Measurements from ENCODE around the gene CDKN1A.
"Not testable (repeated sequence)": the region's sequence is repeated elsewhere in the genome, so short reads cannot be mapped to it uniquely, and the experiment has no call there.

CDKN1A gene

DNA sequence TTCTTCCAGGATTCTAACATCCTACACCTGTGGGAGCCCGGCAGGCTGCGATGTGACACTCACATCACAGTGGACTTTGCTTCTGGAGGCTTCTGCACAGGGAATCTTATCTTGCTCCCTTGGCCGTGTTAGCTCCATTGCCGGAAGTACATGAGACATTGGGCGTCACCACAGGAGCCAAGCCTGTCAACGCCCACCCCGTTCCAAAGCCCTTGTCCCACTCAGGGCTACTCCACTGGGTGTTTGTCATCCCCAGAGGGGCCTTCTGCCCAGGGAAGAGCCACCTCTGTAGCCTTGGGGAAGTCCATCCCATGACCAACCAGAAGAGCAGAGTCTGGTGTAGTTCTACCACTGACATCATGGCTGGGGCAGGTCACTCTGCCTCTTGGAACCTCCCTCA, 20.8 kb downstream of the CDKN1A start:
- no peak for DNase-seq

DNA sequence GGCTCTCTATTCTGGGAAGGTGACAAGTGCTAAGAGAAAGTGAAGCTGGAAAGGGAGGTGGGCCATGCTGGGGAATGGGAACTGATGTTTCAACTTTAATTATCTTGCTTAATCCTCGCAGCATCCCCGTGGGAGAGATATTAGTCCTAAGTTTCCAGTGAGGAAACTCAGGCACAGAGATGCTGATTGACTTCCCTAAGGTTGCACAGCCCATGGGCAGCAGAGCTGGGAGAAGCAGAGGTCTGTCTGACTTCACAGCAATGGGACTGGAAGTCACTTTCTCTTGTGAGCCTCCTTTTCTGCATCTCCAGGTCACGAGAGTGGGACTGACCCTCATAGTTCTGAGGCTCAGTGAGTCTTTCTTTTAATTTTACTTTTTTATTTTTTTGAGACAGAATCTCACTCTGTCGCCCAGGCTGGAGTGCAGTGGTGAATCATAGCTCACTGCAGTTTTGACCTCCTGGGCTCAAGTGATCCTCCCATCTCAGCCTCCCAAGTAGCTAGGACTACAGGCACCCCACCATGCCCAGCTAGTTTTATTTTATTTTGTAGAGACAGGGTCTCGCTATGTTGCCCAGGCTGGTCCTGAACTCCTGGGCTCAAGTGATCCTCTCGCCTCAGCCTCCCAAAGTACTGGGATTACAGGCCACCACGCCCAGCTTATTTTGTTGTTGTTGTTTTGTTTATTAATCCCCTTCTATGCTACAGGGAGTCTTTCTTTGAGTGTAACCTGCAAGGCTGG, 21.7 kb downstream of the CDKN1A start:
- no peak for DNase-seq

DNA sequence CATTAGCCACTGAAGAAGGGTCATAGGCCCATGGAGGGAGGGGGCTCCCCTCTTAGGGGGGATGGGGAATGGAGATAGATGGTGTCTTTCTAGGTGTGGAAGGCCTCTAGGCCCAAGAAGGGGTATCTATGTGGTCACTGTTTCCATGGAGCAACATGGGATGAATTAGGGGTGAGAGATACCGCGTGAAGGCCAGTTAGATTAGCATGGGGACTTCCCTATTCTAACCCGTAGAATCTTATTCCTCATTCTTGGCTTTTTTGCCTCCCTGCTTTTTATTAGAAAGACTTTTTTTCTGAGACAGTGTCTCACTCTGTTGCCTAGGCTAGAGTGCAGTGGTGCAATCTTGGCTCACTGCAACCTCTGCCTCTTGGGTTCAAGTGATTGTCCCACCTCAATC, 22.3 kb downstream of the CDKN1A start:
- DNase-seq, result no peak

DNA sequence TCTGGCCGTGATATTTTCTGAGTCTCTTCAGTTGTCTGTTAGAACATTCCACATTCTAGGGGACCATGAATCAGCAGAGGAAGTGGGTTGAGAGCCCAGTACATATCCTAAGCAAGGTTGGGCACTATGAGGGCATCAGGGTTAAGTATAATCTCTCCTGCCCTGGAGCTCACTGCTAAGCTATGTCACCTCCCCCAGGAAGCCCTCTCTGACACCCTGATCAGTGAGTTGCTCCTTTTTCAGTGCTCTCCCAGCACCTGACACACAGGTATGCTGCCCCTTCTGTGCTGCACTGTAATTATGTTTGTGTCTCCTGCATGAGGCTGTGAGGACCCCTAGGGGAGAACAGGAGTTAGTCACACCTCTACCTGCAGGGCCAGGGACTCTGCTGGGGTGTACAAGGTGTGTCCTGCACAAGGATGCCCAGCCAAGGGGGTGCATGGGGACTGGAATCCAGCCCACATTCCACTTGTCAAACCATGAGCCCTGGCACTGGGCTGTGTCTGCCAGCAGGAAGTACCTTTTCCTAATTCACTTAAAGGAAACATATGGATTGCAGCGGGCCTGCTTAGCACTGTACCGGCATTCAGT, 23.0 kb downstream of the CDKN1A start:
- DNase-seq, result no peak

DNA sequence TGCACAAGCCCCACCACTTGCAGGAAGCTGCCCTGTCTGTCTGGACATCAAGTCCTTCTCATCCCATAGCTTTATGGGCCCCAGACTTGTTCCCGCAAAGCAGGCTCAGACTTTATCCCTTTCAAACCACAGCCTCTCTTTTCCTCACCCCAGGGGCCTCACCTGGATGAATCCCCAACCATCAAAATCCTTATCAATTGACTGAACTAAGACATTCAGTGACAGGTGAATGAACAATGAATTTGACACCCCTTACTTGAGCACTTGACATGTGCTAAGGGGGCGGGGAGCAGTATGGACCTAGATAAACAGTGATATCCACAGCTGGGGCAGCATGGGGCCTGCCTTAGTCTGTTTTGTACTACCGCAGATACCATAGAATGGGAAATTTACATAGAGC, 24.1 kb downstream of the CDKN1A start:
- DNase-seq, result no peak

DNA sequence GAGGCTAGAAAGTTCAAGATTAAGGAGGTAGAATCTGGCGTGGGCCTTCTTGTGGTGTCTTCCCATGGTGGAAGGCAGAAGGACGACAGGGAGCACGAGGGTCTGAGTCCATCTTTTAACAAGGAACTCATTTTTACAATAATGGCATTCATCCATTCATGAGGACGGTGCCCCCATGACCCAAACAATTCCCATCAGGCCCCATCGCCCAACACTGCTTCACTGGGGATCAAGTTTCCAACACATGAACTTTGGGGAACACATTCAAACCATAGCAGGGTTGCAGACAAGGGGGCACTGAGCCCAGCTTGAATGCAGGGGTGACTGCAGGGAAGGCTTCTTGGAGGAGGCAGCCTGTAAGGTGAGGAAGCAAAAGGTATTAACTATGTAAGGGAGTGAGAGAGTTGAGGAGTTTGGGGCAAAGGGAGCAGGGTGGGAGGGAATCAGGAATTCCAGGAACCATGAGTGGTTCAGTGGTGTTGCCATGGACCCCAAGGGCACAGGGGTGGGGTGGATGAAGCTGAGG, 24.6 kb downstream of the CDKN1A start:
- DNase-seq, result no peak

DNA sequence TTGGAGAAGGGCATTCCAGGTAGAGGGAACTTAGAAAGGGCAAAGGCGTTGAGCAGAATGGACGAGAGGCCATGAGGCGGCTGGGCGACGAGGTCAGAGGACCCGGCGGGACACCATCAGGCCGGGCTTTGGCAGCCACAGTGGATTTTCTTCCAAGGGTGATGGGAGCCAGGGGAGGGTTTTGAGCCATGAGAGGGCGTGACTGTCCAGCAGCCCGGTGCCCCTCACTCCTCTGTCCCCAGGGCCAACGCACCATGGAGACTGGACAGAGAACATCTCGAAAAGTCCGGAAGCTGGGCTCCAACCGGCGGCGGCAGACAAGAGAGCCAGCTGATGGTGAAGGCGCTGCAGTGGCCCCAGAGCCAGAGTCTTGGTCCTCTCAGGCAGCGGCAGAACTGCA, 25.5 kb downstream of the CDKN1A start:
- DNase-seq, result no peak

DNA sequence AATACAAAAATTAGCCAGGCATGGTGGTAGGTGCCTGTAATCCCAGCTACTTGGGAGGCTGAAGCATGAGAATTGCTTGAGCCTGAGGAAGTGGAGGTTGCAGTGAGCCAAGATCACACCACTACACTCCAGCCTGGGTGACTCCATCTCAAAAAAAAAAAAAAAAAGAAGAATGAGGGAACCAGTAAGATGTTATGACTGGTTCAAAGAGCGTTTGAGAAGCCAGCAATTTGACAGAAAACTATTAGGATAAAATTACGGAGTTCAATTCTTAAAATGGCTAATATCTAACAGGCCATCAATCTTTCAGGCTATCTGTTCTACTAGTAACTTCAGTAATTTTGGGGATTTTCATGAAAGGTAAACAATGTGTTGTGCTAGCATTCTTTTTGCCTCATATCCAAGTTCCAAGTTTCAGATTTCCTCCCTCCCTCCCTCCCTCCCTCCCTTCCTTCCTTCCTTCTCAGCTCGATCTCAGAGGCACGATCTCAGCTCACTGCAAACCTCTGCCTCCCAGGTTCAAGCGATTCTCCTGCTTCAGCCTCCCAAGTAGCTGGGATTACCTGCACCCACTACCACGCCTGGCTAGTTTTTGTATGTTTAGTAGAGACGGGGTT, 26.6 kb downstream of the CDKN1A start:
- not testable (repeated sequence) for DNase-seq

DNA sequence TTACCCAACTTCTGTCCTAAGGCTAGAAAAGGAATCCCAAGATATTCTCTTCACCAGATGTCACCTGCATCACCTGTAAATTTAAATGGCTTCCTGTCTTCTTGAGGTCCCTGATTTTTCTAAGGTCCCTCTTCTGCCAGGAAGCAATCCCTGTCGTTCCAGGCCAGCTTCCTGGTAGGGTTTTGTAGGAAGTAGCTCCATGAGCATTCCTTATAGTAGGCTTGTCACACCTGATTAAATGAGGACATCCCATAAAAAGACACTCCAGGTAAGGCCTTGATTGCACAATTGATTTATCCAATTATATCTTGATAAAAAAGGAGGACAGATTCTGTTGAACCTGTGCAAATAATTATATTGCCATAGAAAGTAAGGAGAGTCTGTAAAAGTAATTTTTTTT, 27.8 kb downstream of the CDKN1A start:
- no peak for DNase-seq

DNA sequence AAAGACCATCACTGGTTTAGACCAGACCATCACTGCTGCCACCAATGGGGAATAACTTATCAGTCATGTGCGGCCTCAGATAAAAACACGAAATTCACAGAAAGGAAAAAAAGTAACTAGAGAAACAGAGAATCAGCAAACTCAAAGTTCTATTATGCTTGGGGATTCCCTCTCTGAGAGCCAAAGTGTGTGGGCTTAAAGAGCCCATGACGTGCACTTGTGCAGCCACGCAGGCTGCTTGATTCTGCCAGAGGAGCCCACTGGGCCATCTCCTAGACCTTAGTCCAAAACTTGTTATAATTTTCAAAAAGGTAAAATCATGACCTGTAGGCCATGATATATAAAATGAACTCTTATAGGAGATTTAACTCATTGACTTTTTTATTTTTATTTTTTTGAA, 34.3 kb downstream of the CDKN1A start:
- no peak for DNase-seq

DNA sequence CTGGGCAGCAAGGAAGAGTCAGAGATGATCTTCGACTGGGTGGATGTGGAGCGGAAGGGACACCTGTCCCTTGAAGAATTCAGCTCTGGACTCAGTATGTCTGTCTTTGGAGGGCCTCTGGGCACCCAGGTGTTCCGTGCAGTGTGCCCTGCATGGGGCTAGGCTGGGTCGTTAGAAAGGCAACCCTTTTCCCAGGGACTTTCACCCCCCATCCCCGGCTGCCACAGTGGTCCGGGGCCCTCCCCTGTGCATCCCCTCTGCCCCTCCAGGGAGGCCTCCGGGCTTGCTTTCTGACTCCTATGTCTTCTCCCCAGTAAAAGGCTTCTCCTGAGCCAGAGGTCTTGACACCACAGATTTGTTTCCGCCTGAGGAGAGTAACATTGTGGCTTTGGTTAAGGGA, 35.3 kb downstream of the CDKN1A start:
- no peak for DNase-seq

DNA sequence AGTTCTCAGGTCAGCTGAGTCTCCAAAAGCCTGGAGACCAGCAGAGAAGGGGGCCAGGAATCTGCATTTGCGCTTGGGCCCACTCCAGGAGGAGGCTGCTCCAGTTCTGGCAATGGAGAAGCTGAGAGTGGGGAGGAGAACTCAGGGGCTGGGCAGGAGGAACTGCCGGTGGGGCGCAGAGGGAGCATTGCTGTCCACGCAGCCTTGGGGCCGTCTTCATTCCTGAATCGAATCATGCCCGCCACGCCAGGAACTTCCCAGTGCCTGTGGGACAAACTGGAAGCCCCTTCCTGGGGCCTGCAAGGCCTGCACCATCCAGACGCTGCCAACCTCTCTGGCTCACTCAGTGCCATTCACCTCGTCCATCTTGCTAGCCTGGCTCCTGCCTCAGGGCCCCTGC, 36.0 kb downstream of the CDKN1A start:
- DNase-seq, result no peak

DNA sequence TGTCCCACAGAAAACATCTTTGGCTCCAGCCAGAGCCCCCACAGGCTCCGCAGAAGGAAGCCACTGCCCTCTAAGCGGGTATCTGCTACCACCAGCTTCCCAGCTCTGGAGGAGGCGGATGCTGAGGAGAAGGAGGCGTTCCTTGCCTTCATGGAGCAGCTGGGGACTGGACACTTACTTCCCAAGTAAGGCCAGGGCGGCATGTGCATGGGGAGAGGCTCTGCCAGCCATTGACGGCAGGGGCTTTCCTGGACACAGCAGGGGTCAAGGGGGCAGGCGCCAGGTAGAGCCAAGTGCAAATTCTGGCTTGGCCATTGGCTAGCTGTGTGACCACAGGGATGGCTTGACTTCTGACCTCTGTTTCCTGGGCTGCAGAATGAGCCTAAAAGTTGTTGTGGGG, 37.0 kb downstream of the CDKN1A start:
- no peak for DNase-seq

DNA sequence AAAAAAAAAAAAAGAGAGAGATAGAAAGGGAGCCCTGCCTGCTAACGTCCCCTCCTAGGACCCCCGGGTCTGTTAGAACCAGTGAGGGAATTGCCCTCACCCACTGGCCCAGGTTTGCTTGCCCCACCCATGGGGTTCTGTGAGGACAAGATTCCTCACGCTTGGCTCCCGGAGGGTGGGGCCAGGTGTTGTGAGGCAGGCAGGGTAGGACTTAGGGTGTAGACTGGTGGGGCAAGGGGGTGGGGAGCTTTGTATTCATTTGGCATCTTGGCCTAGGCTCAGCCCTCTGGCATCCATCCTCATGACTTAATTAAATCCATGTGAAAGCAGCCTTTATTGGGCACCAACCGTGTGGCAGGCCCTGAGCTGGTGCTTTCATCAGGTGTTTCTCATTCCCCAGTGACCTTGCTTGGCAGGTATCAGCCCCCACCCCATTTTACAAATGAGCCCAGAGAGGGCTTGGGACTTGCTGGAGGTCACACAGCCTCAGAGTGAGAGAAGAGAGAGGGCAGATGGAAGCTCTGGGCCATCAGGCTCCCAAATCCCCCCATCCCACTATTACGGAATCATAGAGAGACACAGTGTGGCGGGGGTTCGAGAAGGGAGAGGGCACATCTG, 38.1 kb downstream of the CDKN1A start:
- DNase-seq, result no peak

DNA sequence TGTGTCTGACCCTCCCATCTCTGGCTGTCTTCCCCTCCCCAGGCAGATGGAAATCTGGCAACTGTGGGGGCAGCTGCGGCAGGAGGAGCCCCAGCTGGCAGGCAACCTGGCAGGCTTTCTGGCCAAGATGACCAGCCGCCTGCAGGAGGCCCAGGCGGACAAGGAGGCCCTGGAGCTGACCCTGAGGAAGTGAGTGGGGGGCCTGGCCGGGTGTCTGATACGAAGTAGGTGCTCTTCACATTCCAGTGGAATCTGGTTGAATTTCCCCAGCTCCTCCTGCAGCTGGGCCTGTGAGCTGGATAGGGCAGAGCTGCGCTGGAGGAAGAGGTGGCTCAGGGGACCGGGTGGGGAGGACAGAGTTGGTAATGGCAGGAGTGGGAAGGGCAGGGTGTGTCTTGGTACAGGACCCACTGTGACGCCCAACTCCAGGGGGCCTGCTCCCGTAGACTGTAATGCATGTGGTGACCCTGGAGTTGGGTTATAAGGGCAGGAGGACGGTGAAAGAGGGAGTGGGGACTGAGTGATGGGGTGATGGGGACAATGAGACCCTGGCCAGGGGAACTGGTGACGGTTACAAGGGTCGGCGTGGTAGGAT, 38.8 kb downstream of the CDKN1A start:
- no peak for DNase-seq

DNA sequence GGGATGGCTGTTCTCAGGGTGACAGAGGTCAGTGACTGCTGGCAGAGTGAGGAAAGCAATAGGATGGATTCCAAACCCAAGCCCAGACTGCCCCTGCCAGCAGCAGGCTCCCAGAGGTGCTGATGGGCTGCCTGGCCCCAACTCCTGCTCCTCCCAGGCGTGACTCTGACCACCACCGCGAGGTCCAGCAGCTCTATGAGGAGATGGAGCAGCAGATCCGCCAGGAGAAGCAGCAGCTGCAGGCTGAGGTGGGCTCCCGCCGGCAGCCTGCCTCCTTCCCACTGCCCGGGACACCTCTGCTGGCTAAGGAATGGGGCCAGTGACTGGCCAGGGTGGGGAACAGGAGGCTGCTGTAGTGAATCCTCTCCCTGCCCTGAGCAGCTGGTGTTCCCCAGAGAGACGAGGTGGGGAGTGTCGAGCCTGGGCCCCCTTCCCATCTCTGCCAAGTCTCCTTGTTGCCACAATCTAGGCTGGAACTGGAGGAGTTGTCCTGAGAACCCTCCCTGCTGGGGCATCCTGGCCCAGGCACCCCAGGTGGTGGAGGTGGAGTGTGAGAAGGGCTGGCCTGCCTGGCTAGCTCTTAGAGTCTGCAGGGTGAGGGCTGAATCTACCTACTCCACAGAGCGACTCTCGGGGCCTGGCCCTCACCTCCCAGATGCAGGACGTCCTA, 39.5 kb downstream of the CDKN1A start:
- DNase-seq, result no peak

DNA sequence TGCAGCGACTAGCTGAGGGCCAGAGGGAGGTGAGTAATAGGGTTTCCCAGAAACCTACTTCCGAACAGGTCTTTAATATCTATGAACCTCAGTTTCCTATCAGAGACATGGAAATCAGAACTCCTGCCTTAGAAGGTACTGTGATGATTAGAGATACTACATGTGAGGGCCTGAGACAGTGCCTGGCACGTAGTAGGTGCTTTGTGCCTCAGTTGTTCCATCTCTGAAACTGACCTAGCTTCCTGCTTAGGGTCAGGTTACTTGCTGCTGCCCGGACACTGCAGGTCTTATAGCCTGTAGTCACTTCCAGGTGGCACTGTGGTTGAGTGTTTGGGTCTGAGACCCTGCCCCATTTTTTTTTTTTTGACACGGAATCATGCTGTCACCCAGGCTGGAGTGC, 40.0 kb downstream of the CDKN1A start:
- no peak for DNase-seq

DNA sequence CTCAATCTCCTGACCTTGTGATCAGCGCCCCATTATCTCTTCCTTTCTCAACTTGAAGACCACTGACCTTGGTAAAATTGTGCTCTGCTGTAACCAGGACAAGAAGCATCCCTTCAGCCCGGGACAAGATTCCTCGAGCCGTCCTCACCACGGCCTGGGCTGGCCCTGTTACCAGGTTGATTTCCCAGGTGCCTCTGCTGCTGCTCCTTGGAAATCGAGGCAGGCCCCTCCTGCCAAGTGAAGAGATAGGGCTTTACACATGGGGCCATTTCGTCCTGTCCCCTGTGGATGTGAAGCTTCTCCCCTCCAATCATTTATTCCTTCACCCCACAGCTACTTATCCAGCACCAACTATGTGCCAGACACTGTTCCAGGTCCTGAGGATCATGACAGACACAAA, 40.6 kb downstream of the CDKN1A start:
- DNase-seq, result no peak

DNA sequence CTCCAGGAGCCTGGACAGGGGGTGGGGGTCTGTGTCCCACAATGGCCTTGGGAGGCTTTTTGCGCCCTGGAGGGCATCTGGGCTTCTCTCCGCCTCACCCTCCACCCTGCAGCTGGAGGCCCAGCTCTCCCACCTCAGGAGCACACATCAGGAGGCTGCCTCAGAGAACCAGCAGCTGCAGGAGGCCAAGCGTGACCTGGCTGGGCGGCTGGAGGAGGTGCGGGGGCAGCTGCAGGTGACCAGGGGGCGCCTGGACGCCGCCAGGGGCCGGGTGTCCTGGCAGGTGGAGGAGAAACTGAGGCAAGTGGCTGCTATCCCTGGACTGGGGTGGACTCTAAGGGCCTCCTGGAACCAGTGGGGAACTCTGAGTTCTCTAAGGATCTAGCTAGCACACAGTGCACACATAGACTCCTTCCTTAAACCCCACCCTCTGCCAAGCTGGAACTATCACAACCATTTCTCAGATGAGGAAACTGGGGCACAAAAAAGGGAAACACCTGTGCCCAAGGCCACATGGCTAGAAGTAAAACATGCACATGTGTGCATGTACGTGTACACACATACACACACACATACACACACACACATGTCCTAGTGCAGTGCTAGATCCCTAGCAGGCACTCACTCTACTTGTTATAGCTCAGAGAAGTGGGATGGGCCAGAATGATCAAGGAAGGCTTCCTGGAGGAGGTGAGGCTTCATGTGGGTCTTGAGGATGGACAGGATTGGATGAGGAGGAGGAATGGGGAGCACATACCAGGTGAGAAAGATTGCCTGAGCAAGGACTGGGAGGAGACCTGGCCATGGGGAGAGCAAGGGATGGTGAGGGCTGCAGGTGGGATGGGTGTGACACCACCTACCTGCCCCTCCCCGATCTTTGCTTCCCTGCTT, 42.0 kb downstream of the CDKN1A start:
- no peak for DNase-seq

DNA sequence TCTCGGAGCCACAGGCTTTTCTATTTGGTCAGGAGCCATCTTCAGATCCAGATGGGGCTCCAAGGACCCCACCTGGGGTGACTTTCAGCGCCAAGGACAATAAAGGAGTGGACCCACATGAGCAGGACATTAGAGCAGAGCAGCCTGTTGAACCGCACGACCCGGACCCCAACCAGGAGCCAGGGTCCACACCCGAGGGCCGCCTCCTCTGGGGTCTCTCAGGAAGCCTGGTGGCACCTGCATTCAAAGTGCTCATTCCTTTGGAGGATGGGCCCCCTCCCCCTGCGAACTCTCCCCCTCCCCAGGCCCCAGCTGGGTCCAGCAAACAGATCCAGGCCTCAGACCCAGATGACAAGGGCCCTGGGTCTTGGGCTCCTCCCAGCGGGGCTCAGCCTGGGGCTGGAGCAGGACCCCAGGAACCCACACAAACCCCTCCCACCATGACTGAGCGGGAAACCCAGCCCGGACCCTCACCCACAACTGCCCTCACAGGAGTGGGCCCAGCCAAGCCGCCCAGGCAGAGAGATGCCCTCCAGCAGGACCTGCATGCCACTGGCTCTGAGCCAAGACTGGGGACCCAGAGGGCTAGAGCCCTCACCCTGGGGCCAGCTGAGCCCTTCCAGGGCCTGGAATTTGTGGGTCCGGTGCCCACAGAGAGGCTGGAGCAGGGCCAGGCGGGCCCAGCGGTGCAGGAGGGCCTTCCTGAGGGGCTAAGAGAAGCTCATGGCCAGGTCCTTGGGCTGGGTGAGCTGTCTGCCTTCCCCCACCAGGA, 43.0 kb downstream of the CDKN1A start:
- DNase-seq, result no peak

DNA sequence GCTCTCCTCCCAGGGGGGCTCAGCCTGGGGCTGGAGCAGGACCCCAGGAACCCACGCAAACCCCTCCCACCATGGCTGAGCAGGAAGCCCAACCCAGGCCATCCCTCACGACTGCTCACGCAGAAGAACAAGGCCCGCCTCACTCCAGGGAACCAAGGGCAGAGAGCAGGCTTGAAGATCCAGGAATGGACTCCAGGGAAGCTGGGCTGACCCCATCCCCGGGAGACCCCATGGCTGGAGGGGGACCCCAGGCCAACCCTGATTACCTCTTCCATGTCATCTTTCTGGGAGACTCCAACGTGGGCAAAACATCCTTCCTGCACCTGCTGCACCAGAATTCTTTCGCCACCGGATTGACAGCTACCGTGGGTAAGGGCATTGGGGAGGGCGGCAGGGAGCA, 43.9 kb downstream of the CDKN1A start:
- DNase-seq, result no peak

All from activated naive CD4-positive, alpha-beta T cell (primary cell).